PC-9 (cell line): ENCODE results near the gene SLC22A23. TPM values are rescaled to one million over a fixed set of nuclear protein-coding genes. Genes with fewer than 3 reads are reported as not detected.

ENCODE experiments used
- BruUV-seq: library from RNA; stranded (reverse); fragments of 400-500 nt; replicated peaks from 2 replicates; lab custom pipeline; 2021; lab: Mats Ljungman, UMichigan
- CTCF ChIA-PET: fragments of 300-600 bp; sonication (Branson Sonifier 250); formaldehyde crosslinking; loops from one replicate; lab custom pipeline; 2022; ENCODE audit warnings: antibody characterized with exemption; lab: Charles Lee
- POLR2A ChIA-PET: fragments of 300-600 bp; sonication (Branson Sonifier 250); formaldehyde crosslinking; loops from one replicate; lab custom pipeline; 2022; ENCODE audit warnings: antibody characterized with exemption; ENCODE audit not compliant: unreplicated experiment; lab: Charles Lee
- DNase-seq, 2 experiments: peaks; one replicate each; pipeline versions ENCODE4 v3.0.0 to v3.0.0-alpha.2; 2015 to 2022; ENCODE audit warnings: mixed read lengths in 1 of 2
- H2AFZ ChIP-seq: fragments of 200-600 bp; sonication (generic); 2 replicates; pipeline ENCODE4 v1.8.1; 2017; ENCODE audit warnings: antibody characterized with exemption
- H3F3A ChIP-seq: fragments of 200-600 bp; sonication (generic); 2 replicates; pipeline ENCODE4 v1.8.1; 2017; ENCODE audit warnings: antibody characterized with exemption, mild to moderate bottlenecking, low read depth; ENCODE audit not compliant: insufficient read depth
- H3K27ac ChIP-seq: fragments of 200-600 bp; sonication (generic); 2 replicates; pipeline ENCODE4 v1.6.1; 2016; ENCODE audit warnings: mixed run types
- H3K27me3 ChIP-seq: fragments of 200-600 bp; sonication (generic); 2 replicates; pipeline ENCODE4 v1.6.1; 2016; ENCODE audit warnings: low read depth, mixed run types; ENCODE audit not compliant: insufficient read depth
- H3K36me3 ChIP-seq: fragments of 200-600 bp; sonication (generic); 2 replicates; pipeline ENCODE4 v1.6.1; 2016; ENCODE audit warnings: low read depth, mixed run types
- H3K4me1 ChIP-seq: fragments of 200-600 bp; sonication (generic); replicated peaks from 2 replicates; pipeline ENCODE4 v1.6.1; 2016; ENCODE audit warnings: mixed run types; ENCODE audit not compliant: insufficient read depth
- H3K4me2 ChIP-seq: fragments of 200-600 bp; sonication (generic); 2 replicates; pipeline ENCODE4 v1.6.1; 2017; ENCODE audit warnings: mixed run types
- H3K4me3 ChIP-seq: fragments of 200-600 bp; sonication (generic); 2 replicates; pipeline ENCODE4 v1.6.1; 2016; ENCODE audit warnings: mixed run types
- H3K79me2 ChIP-seq: fragments of 200-600 bp; sonication (generic); 2 replicates; pipeline ENCODE4 v1.6.1; 2017; ENCODE audit warnings: low read depth, mixed run types
- H3K9me2 ChIP-seq: fragments of 200-600 bp; sonication (generic); 2 replicates; pipeline ENCODE4 v1.8.1; 2017; ENCODE audit warnings: mild to moderate bottlenecking; ENCODE audit not compliant: insufficient read depth
- H3K9me3 ChIP-seq: fragments of 200-600 bp; sonication (generic); 2 replicates; pipeline ENCODE4 v1.8.1; 2016; ENCODE audit warnings: low read depth; ENCODE audit not compliant: insufficient read depth
- H4K20me1 ChIP-seq: fragments of 200-600 bp; sonication (generic); 2 replicates; pipeline ENCODE4 v1.8.1; 2017; ENCODE audit not compliant: insufficient read depth
- CTCF ChIP-seq: fragments of 200-600 bp; sonication (generic); conservative IDR thresholded peaks from 2 replicates; pipeline ENCODE4 v1.6.1; 2017; ENCODE audit warnings: mixed run types, antibody characterized with exemption, mild to moderate bottlenecking, moderate library complexity
- EZH2 ChIP-seq: fragments of 200-600 bp; sonication (generic); IDR thresholded peaks from 2 replicates; pipeline ENCODE4 v1.8.0; 2017; ENCODE audit warnings: antibody characterized with exemption, low read depth
- intact Hi-C: fragments of 100-400 bp; cut with micrococcal nuclease; formaldehyde crosslinking; loops from one replicate; pipeline ENCODE4 v1.10.0; 2022; ENCODE audit not compliant: unreplicated experiment
- total RNA-seq: library from RNA; stranded (reverse); gene quantifications from 2 replicates; pipeline ENCODE4 v1.2.3, GENCODE V29; 2021

Gene SLC22A23
- total RNA-seq, 1 experiment from 2014 or later, result 13.5 TPM

GRCh38 chr6:3291987-3292386, 164.9 kb downstream of the SLC22A23 start:
- DNase-seq, result no peak
- H3K27me3 ChIP-seq, result no peaks in the 10 kb centered on the region
- no TSS peak for BruUV-seq
- H4K20me1 ChIP-seq, result no peaks in the 10 kb centered on the region
- H3K36me3 ChIP-seq, result no peaks in the 10 kb centered on the region
- TF ChIP-seq EZH2, result no peak
- no peak for TF ChIP-seq CTCF
- H3K4me1 ChIP-seq, result no peaks in the 10 kb centered on the region
- no peaks in the 10 kb centered on the region for H3K9me3 ChIP-seq
- intact Hi-C loops, result no loop called here
- no peaks in the 10 kb centered on the region for H3K9me2 ChIP-seq
- H3K4me2 ChIP-seq, result no peak overlapping the region
- POLR2A ChIA-PET, result no interaction called here
- CTCF ChIA-PET, result no interaction called here
- H3K4me3 ChIP-seq, result no peak overlapping the region
- no peaks in the 10 kb centered on the region for H3K79me2 ChIP-seq
- no peaks in the 10 kb centered on the region for H3F3A ChIP-seq
- no peak overlapping the region for H3K27ac ChIP-seq
- H2AFZ ChIP-seq, result no peak overlapping the region

GRCh38 chr6:3291346-3291745, 165.5 kb downstream of the SLC22A23 start:
- H3K27me3 ChIP-seq, result no peaks in the 10 kb centered on the region
- H3K9me3 ChIP-seq, result no peaks in the 10 kb centered on the region
- H3K4me2 ChIP-seq, result no peak overlapping the region
- no peaks in the 10 kb centered on the region for H4K20me1 ChIP-seq
- no peaks in the 10 kb centered on the region for H3K9me2 ChIP-seq
- POLR2A ChIA-PET, result no interaction called here
- H2AFZ ChIP-seq, result no peak overlapping the region
- TF ChIP-seq EZH2 (no peak), CTCF (no peak)
- BruUV-seq, result no TSS peak
- intact Hi-C loops, result no loop called here
- no peaks in the 10 kb centered on the region for H3F3A ChIP-seq
- no peaks in the 10 kb centered on the region for H3K4me1 ChIP-seq
- no peaks in the 10 kb centered on the region for H3K79me2 ChIP-seq
- CTCF ChIA-PET, result interaction anchor here (0.5 kb wide), 1 partner anchor 166 kb away, joined by 3 read pairs; no protein-coding TSS in a partner anchor
- H3K27ac ChIP-seq, result no peak overlapping the region
- H3K4me3 ChIP-seq, result no peak overlapping the region
- no peaks in the 10 kb centered on the region for H3K36me3 ChIP-seq
- no peak for DNase-seq

- H3K36me3 ChIP-seq, result no peaks in the 10 kb centered on the region
- no peaks in the 10 kb centered on the region for H3K9me3 ChIP-seq
- H2AFZ ChIP-seq, result no peak overlapping the region
- no peaks in the 10 kb centered on the region for H3K4me1 ChIP-seq
- BruUV-seq, result no TSS peak
- no peaks in the 10 kb centered on the region for H3F3A ChIP-seq
- ChIA-PET POLR2A (no interaction called here), CTCF (no interaction called here)
- no peak overlapping the region for H3K27ac ChIP-seq
- no peaks in the 10 kb centered on the region for H3K79me2 ChIP-seq
- intact Hi-C loops, result no loop called here
- no peaks in the 10 kb centered on the region for H3K9me2 ChIP-seq
- no peak overlapping the region for H3K4me3 ChIP-seq
- H3K4me2 ChIP-seq, result no peak overlapping the region
- no peak for DNase-seq
- no peaks in the 10 kb centered on the region for H4K20me1 ChIP-seq
- H3K27me3 ChIP-seq, result no peaks in the 10 kb centered on the region
- TF ChIP-seq CTCF (no peak), EZH2 (no peak)
Measured at GRCh38 chr6:3290931-3291211, 166.0 kb downstream of the SLC22A23 start.
